DMS79 treated with DMSO at 0.1 percent for 48 hours (cell line): Measurements from ENCODE around the gene PDZD8.
"Not testable (repeated sequence)": the region's sequence is repeated elsewhere in the genome, so short reads cannot be mapped to it uniquely, and the experiment has no call there.

ENCODE experiments used
- DNase-seq: peaks from one replicate; lab custom pipeline; 2025; lab: John Stamatoyannopoulos, UW

The PDZD8 gene

GRCh38 chr10:117348236-117348635, 27.0 kb downstream of the PDZD8 start:
- DNase-seq: no peak

- DNase-seq: no peak
Observed at GRCh38 chr10:117346574-117346973, 28.7 kb downstream of the PDZD8 start.

GRCh38 chr10:117345143-117345542, 30.1 kb downstream of the PDZD8 start:
- no peak for DNase-seq

- no peak for DNase-seq
Observed at GRCh38 chr10:117342641-117343040, 32.6 kb downstream of the PDZD8 start.

GRCh38 chr10:117341061-117341460, 34.2 kb downstream of the PDZD8 start:
- no peak for DNase-seq

GRCh38 chr10:117339979-117340378, 35.3 kb downstream of the PDZD8 start:
- no peak for DNase-seq

GRCh38 chr10:117339578-117339977, 35.7 kb downstream of the PDZD8 start:
- DNase-seq: no peak

GRCh38 chr10:117334926-117335325, 40.3 kb downstream of the PDZD8 start:
- DNase-seq: no peak

GRCh38 chr10:117334066-117334465, 41.2 kb downstream of the PDZD8 start:
- DNase-seq: no peak

GRCh38 chr10:117327262-117327661, 48.0 kb downstream of the PDZD8 start:
- DNase-seq: no peak

- no peak for DNase-seq
Observed at GRCh38 chr10:117324367-117324766, 50.9 kb downstream of the PDZD8 start.

- no peak for DNase-seq
Observed at GRCh38 chr10:117322260-117322659, 53.0 kb downstream of the PDZD8 start.

- no peak for DNase-seq
Observed at GRCh38 chr10:117320050-117320665, 55.1 kb downstream of the PDZD8 start.

- DNase-seq: no peak
Observed at GRCh38 chr10:117318909-117319308, 56.3 kb downstream of the PDZD8 start.

GRCh38 chr10:117316701-117317100, 58.5 kb downstream of the PDZD8 start:
- no peak for DNase-seq

- no peak for DNase-seq
Observed at GRCh38 chr10:117313641-117314040, 61.6 kb downstream of the PDZD8 start.

- no peak for DNase-seq
Observed at GRCh38 chr10:117312430-117312829, 62.8 kb downstream of the PDZD8 start.

- DNase-seq: no peak
Observed at GRCh38 chr10:117311261-117311660, 64.0 kb downstream of the PDZD8 start.

GRCh38 chr10:117306674-117307073, 68.6 kb downstream of the PDZD8 start:
- DNase-seq: no peak

- DNase-seq: not testable (repeated sequence)
Observed at GRCh38 chr10:117303451-117303850, 71.8 kb downstream of the PDZD8 start.

GRCh38 chr10:117300671-117301070, 74.6 kb downstream of the PDZD8 start:
- DNase-seq: no peak

GRCh38 chr10:117299435-117299834, 75.8 kb downstream of the PDZD8 start:
- DNase-seq: no peak

GRCh38 chr10:117298219-117298618, 77.0 kb downstream of the PDZD8 start:
- DNase-seq: no peak

- DNase-seq: no peak
Observed at GRCh38 chr10:117294735-117295134, 80.5 kb downstream of the PDZD8 start.
